NCI-H1092 (cell line): Measurements from ENCODE around the gene DHRS7B.
"Not testable (repeated sequence)": the region's sequence is repeated elsewhere in the genome, so short reads cannot be mapped to it uniquely, and the experiment has no call there.

Source experiments
- DNase-seq: peaks from one replicate; lab custom pipeline; 2025; lab: John Stamatoyannopoulos, UW

DHRS7B gene

GRCh38 chr17:21177854-21178600 lies 51.3 kb downstream of the DHRS7B start:
- no peak for DNase-seq

GRCh38 chr17:21183468-21183867 lies 56.7 kb downstream of the DHRS7B start:
- no peak for DNase-seq

GRCh38 chr17:21184570-21184969 lies 57.8 kb downstream of the DHRS7B start:
- no peak for DNase-seq

- DNase-seq = no peak
Observed at GRCh38 chr17:21185061-21185460, 58.3 kb downstream of the DHRS7B start.

- no peak for DNase-seq
Observed at GRCh38 chr17:21186399-21187187, 59.8 kb downstream of the DHRS7B start.

GRCh38 chr17:21189361-21189760 lies 62.6 kb downstream of the DHRS7B start:
- no peak for DNase-seq

GRCh38 chr17:21190078-21190477 lies 63.3 kb downstream of the DHRS7B start:
- no peak for DNase-seq

GRCh38 chr17:21191698-21192097 lies 64.9 kb downstream of the DHRS7B start:
- DNase-seq = no peak

GRCh38 chr17:21192414-21192813 lies 65.7 kb downstream of the DHRS7B start:
- not testable (repeated sequence) for DNase-seq

GRCh38 chr17:21193031-21193430 lies 66.3 kb downstream of the DHRS7B start:
- no peak for DNase-seq

GRCh38 chr17:21194226-21194625 lies 67.5 kb downstream of the DHRS7B start:
- no peak for DNase-seq

- DNase-seq = no peak
Observed at GRCh38 chr17:21194703-21195102, 67.9 kb downstream of the DHRS7B start.

- no peak for DNase-seq
Observed at GRCh38 chr17:21196126-21196525, 69.4 kb downstream of the DHRS7B start.

GRCh38 chr17:21198411-21198810 lies 71.6 kb downstream of the DHRS7B start:
- no peak for DNase-seq

GRCh38 chr17:21199311-21199710 lies 72.5 kb downstream of the DHRS7B start:
- DNase-seq = no peak

- DNase-seq = no peak
Observed at GRCh38 chr17:21199856-21200255, 73.1 kb downstream of the DHRS7B start.

GRCh38 chr17:21200590-21201297 lies 74.0 kb downstream of the DHRS7B start:
- DNase-seq = no peak

- DNase-seq = no peak
Observed at GRCh38 chr17:21201298-21201595, 74.5 kb downstream of the DHRS7B start.

- no peak for DNase-seq
Observed at GRCh38 chr17:21201874-21202273, 75.1 kb downstream of the DHRS7B start.

- DNase-seq = no peak
Observed at GRCh38 chr17:21202512-21202911, 75.7 kb downstream of the DHRS7B start.

- no peak for DNase-seq
Observed at GRCh38 chr17:21204935-21205334, 78.2 kb downstream of the DHRS7B start.

GRCh38 chr17:21208352-21208751 lies 81.6 kb downstream of the DHRS7B start:
- DNase-seq = no peak
